ENCODE results near the gene PKN2.

- TF ChIP-seq, protein P1, sequence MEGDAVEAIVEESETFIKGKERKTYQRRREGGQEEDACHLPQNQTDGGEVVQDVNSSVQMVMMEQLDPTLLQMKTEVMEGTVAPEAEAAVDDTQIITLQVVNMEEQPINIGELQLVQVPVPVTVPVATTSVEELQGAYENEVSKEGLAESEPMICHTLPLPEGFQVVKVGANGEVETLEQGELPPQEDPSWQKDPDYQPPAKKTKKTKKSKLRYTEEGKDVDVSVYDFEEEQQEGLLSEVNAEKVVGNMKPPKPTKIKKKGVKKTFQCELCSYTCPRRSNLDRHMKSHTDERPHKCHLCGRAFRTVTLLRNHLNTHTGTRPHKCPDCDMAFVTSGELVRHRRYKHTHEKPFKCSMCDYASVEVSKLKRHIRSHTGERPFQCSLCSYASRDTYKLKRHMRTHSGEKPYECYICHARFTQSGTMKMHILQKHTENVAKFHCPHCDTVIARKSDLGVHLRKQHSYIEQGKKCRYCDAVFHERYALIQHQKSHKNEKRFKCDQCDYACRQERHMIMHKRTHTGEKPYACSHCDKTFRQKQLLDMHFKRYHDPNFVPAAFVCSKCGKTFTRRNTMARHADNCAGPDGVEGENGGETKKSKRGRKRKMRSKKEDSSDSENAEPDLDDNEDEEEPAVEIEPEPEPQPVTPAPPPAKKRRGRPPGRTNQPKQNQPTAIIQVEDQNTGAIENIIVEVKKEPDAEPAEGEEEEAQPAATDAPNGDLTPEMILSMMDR (conservative IDR thresholded peaks at IDR 0.05 in 1 of 2, IDR thresholded peaks at IDR 0.05 in 1 of 2; ENCODE audit: extremely low read depth in 1 of 2, insufficient read depth in 1 of 2, low read depth in 1 of 2, low read length in 2 of 2) = no peak
- TF ChIP-seq EZH2 (IDR thresholded peaks at IDR 0.05; ENCODE audit: borderline replicate concordance, low read length) = no peak
Observed at GRCh38 chr1:88668405-88668804, 15.7 kb upstream of the PKN2 start.
